Stimulated activated CD8-positive, alpha-beta memory T cell treated with anti-CD3 and anti-CD28 coated beads, Interleukin-12 subunit alpha, Interleukin-12 subunit beta, amount 100 ng/mL, for 1 hour (primary cell): ENCODE data around the gene KLHL21.
"Not testable (repeated sequence)": the region's sequence is repeated elsewhere in the genome, so short reads cannot be mapped to it uniquely, and the experiment has no call there.

Source experiments
- DNase-seq: peaks from one replicate; pipeline ENCODE4 v3.0.0-alpha.2; 2020; ENCODE audit warnings: low read depth

KLHL21 gene

GRCh38 chr1:6584126-6585080, 18.3 kb downstream of the KLHL21 start:
- DNase-seq, result no peak

- DNase-seq, result no peak
These were observed 20.3 kb downstream of the KLHL21 start for GRCh38 chr1:6582370-6582769.

- DNase-seq, result no peak
These were observed 20.9 kb downstream of the KLHL21 start for GRCh38 chr1:6581561-6582305.

- no peak for DNase-seq
These were observed 21.9 kb downstream of the KLHL21 start for GRCh38 chr1:6580593-6581409.

- DNase-seq, result no peak
These were observed 22.5 kb downstream of the KLHL21 start for GRCh38 chr1:6580119-6580592.

GRCh38 chr1:6579374-6580118, 23.1 kb downstream of the KLHL21 start, which contains the start of gene ZBTB48:
ZBTB48 (plus strand) TSS chr1:6579994; CDS start chr1:6580610, 616 bp downstream.
- peak; percentile 95 for DNase-seq

- no peak for DNase-seq
These were observed 23.9 kb downstream of the KLHL21 start for GRCh38 chr1:6578624-6579373.

- no peak for DNase-seq
These were observed 24.7 kb downstream of the KLHL21 start for GRCh38 chr1:6577831-6578525.

GRCh38 chr1:6574818-6575217, 27.9 kb downstream of the KLHL21 start:
- DNase-seq, result no peak

- no peak for DNase-seq
These were observed 28.5 kb downstream of the KLHL21 start for GRCh38 chr1:6574025-6574620.

GRCh38 chr1:6572653-6573383, 29.9 kb downstream of the KLHL21 start:
- DNase-seq, result no peak

- DNase-seq, result no peak
These were observed 31.7 kb downstream of the KLHL21 start for GRCh38 chr1:6570987-6571386.

- DNase-seq, result no peak
These were observed 32.6 kb downstream of the KLHL21 start for GRCh38 chr1:6570100-6570499.

GRCh38 chr1:6569033-6569432, 33.6 kb downstream of the KLHL21 start:
- no peak for DNase-seq

GRCh38 chr1:6560267-6560666, 42.4 kb downstream of the KLHL21 start:
- no peak for DNase-seq

GRCh38 chr1:6559161-6559560, 43.5 kb downstream of the KLHL21 start:
- DNase-seq, result not testable (repeated sequence)

GRCh38 chr1:6557597-6557996, 45.1 kb downstream of the KLHL21 start:
- DNase-seq, result no peak

GRCh38 chr1:6554907-6555778, 47.5 kb downstream of the KLHL21 start, which contains the start of gene TAS1R1:
TAS1R1 (plus strand) TSS chr1:6555307; CDS start chr1:6555374, 67 bp downstream.
- DNase-seq, result no peak
